PFSK-1 (cell line): ENCODE results near the gene EEF1AKMT4.

ENCODE experiments used
- POLR2AphosphoS5 ChIP-seq: IDR thresholded peaks from 2 replicates; pipeline ENCODE4 v1.6.1; 2012; ENCODE audit warnings: low read depth, mild to moderate bottlenecking, control low read depth, low read length, moderate library complexity
- SIN3A ChIP-seq: IDR thresholded peaks from 2 replicates; pipeline ENCODE4 v1.6.1; 2012; ENCODE audit warnings: mild to moderate bottlenecking, low read length, moderate library complexity, borderline replicate concordance; ENCODE audit not compliant: insufficient read depth
- TAF1 ChIP-seq: IDR thresholded peaks from 2 replicates; pipeline ENCODE4 v1.6.1; 2012; ENCODE audit warnings: low read length, control low read depth, borderline replicate concordance; ENCODE audit not compliant: insufficient read depth
- TF ChIP-seq, protein P1 (sequence below), 2 experiments: IDR thresholded peaks; 2 replicates each; pipeline versions ENCODE4 v1.6.1 to v1.8.0; 2011 to 2012; ENCODE audit warnings: low read depth in 2 of 2, low read length in 2 of 2, control low read depth in 1 of 2, inconsistent platforms in 1 of 2, mild to moderate bottlenecking in 1 of 2, moderate library complexity in 1 of 2; ENCODE audit not compliant: insufficient read depth in 1 of 2

DNA sequence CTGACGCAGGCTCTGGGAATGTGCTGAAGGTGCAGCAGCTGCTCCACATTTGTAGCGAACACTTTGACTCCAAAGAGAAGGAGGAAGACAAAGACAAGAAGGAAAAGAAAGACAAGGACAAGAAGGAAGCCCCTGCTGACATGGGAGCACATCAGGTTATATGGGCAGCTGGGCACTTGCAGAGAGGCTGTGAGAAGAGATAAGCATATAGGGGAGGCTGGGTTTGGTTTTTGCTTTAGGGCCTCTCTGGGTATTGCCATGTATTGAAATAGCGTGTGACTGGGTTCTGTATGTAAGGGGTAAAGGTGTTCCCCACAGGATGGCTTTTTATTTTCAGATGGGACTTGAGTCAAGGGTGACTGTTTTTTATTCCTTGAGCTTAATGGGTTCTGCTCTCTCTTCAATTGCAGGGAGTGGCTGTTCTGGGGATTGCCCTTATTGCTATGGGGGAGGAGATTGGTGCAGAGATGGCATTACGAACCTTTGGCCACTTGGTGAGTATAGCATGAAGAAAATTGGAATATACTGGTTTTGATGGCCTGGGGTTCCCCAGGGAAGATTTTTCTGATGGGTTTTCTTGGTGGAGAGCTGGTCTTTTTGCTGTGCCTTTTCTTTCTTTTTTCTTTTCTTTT, 57.0 kb downstream of the EEF1AKMT4 start:
- TF ChIP-seq, protein P1, sequence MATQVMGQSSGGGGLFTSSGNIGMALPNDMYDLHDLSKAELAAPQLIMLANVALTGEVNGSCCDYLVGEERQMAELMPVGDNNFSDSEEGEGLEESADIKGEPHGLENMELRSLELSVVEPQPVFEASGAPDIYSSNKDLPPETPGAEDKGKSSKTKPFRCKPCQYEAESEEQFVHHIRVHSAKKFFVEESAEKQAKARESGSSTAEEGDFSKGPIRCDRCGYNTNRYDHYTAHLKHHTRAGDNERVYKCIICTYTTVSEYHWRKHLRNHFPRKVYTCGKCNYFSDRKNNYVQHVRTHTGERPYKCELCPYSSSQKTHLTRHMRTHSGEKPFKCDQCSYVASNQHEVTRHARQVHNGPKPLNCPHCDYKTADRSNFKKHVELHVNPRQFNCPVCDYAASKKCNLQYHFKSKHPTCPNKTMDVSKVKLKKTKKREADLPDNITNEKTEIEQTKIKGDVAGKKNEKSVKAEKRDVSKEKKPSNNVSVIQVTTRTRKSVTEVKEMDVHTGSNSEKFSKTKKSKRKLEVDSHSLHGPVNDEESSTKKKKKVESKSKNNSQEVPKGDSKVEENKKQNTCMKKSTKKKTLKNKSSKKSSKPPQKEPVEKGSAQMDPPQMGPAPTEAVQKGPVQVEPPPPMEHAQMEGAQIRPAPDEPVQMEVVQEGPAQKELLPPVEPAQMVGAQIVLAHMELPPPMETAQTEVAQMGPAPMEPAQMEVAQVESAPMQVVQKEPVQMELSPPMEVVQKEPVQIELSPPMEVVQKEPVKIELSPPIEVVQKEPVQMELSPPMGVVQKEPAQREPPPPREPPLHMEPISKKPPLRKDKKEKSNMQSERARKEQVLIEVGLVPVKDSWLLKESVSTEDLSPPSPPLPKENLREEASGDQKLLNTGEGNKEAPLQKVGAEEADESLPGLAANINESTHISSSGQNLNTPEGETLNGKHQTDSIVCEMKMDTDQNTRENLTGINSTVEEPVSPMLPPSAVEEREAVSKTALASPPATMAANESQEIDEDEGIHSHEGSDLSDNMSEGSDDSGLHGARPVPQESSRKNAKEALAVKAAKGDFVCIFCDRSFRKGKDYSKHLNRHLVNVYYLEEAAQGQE (IDR thresholded peaks at IDR 0.05; ENCODE audit: insufficient read depth in 1 of 2, low read depth in 2 of 2, low read length in 2 of 2) = no peak
- TF ChIP-seq POLR2AphosphoS5 (no peak), SIN3A (no peak), TAF1 (no peak)
